HCT116 (cell line): ENCODE results near the gene MAML2. TPM values are rescaled to one million over a fixed set of nuclear protein-coding genes. Genes with fewer than 3 reads are reported as not detected.

Source experiments
- ATAC-seq: fragments of 200-7000 bp; cut with Tn5 transposase; 2 replicates; pipeline ENCODE4 v1.9.1; 2020; ENCODE audit warnings: mild to moderate bottlenecking, moderate library complexity
- BruUV-seq: library from RNA; stranded (reverse); fragments of 400-500 nt; replicated peaks from 2 replicates; lab custom pipeline; 2021; lab: Mats Ljungman, UMichigan
- CTCF ChIA-PET: fragments of 300-600 bp; sonication (Branson Sonifier 250); formaldehyde crosslinking; loops from one replicate; lab custom pipeline; 2021; ENCODE audit warnings: antibody characterized with exemption; lab: Charles Lee
- POLR2A ChIA-PET: fragments of 300-600, 350-600 bp; sonication (Branson Sonifier 250); formaldehyde crosslinking; loops from one replicate; lab custom pipeline; 2021; ENCODE audit warnings: antibody characterized with exemption; lab: Charles Lee
- RAD21 ChIA-PET, 2 experiments: fragments of 300-600 bp; sonication (Branson Sonifier 250); formaldehyde crosslinking; loops; one replicate each; lab custom pipeline; 2023; ENCODE audit warnings: low total read pairs in 2 of 2; ENCODE audit not compliant: uncharacterized antibody in 2 of 2, unreplicated experiment in 2 of 2, low non-redundant PET in 1 of 2; lab: Charles Lee
- DNase-seq: peaks from one replicate; pipeline ENCODE4 v3.0.0-alpha.2; 2010; ENCODE audit warnings: low read depth, low spot score
- H2AFZ ChIP-seq: fragments of 200-600 bp; shearing (Covaris generic), sonication (generic); 2 replicates; pipeline ENCODE4 v1.6.1; 2017; ENCODE audit warnings: low read depth, mixed run types, mixed read lengths, antibody characterized with exemption, low read length; ENCODE audit not compliant: poor library complexity, severe bottlenecking
- H3K27ac ChIP-seq: 2 replicates; pipeline ENCODE4 v1.5.1; 2012; ENCODE audit warnings: low read depth, low read length
- H3K27me3 ChIP-seq: fragments of 200-600 bp; sonication (generic); 2 replicates; pipeline ENCODE4 v1.6.1; 2016; ENCODE audit warnings: mixed run types, low read length, mixed read lengths; ENCODE audit not compliant: insufficient read depth
- H3K36me3 ChIP-seq, 2 experiments: fragments of 200-500 bp in 1 of 2; fragments of 200-600 bp in 1 of 2; sonication (Bioruptor generic) in 1 of 2; sonication (generic) in 1 of 2; 2 replicates each; pipeline versions ENCODE4 v1.5.1 to v1.6.1; 2014 to 2016; ENCODE audit warnings: low read length in 2 of 2, inconsistent platforms in 1 of 2, mixed read lengths in 1 of 2, mixed run types in 1 of 2; ENCODE audit not compliant: insufficient read depth in 2 of 2, control insufficient read depth in 1 of 2
- H3K4me1 ChIP-seq, 2 experiments: fragments of 200-600 bp in 1 of 2; sonication (generic) in 1 of 2; 2 replicates each; pipeline versions ENCODE4 v1.5.1 to v1.6.1; 2012 to 2017; ENCODE audit warnings: low read length in 2 of 2, inconsistent platforms in 1 of 2, mild to moderate bottlenecking in 1 of 2, mixed read lengths in 1 of 2, mixed run types in 1 of 2, moderate library complexity in 1 of 2; ENCODE audit not compliant: insufficient read depth in 2 of 2, control insufficient read depth in 1 of 2
- H3K4me2 ChIP-seq: fragments of 200-600 bp; sonication (generic); 2 replicates; pipeline ENCODE4 v1.6.1; 2017; ENCODE audit warnings: mixed run types, low read length, mixed read lengths
- H3K4me3 ChIP-seq, 2 experiments: fragments of 200-600 bp in 1 of 2; sonication (generic) in 1 of 2; replicated peaks in 1 of 2; 2 replicates each; pipeline ENCODE4 v1.5.1; 2011 to 2016; ENCODE audit warnings: low read length in 2 of 2, control low read depth in 1 of 2, low read depth in 1 of 2, mild to moderate bottlenecking in 1 of 2, mixed read lengths in 1 of 2, mixed run types in 1 of 2
- H3K79me2 ChIP-seq: fragments of 200-600 bp; sonication (generic); 2 replicates; pipeline ENCODE4 v1.6.1; 2017; ENCODE audit warnings: mild to moderate bottlenecking, mixed run types, low read length, moderate library complexity, mixed read lengths; ENCODE audit not compliant: insufficient read depth
- H3K9ac ChIP-seq: fragments of 200-600 bp; sonication (generic); 2 replicates; pipeline ENCODE4 v1.6.1; 2016; ENCODE audit warnings: low read length, mixed read lengths
- H3K9me2 ChIP-seq: fragments of 200-600 bp; sonication (generic), shearing (Covaris generic); 2 replicates; pipeline ENCODE4 v1.6.1; 2017; ENCODE audit warnings: mixed run types, mild to moderate bottlenecking, moderate library complexity; ENCODE audit not compliant: insufficient read depth
- H3K9me3 ChIP-seq, 2 experiments: fragments of 200-500 bp in 1 of 2; fragments of 200-600 bp in 1 of 2; sonication (Bioruptor generic) in 1 of 2; sonication (generic) in 1 of 2; 2 replicates each; pipeline ENCODE4 v1.6.1; 2014 to 2017; ENCODE audit warnings: low read length in 2 of 2, mixed read lengths in 2 of 2, inconsistent platforms in 1 of 2, low read depth in 1 of 2, mild to moderate bottlenecking in 1 of 2, mixed run types in 1 of 2, moderate library complexity in 1 of 2; ENCODE audit not compliant: control insufficient read depth in 1 of 2, insufficient read depth in 1 of 2
- H4K20me1 ChIP-seq: fragments of 200-600 bp; sonication (generic), shearing (Covaris generic); 2 replicates; pipeline ENCODE4 v1.6.1; 2017; ENCODE audit warnings: mixed run types, mild to moderate bottlenecking, moderate library complexity; ENCODE audit not compliant: insufficient read depth
- EGR1 ChIP-seq: IDR thresholded peaks from 2 replicates; pipeline ENCODE4 v1.6.1; 2012; ENCODE audit warnings: low read depth
- ELF1 ChIP-seq: IDR thresholded peaks from 2 replicates; pipeline ENCODE4 v1.6.1; 2012; ENCODE audit warnings: low read depth, borderline replicate concordance
- EZH2 ChIP-seq: fragments of 200-600 bp; sonication (generic); IDR thresholded peaks from 2 replicates; pipeline ENCODE4 v1.6.1; 2017; ENCODE audit warnings: antibody characterized with exemption, mixed run types
- FOSL1 ChIP-seq: IDR thresholded peaks from 2 replicates; pipeline ENCODE4 v1.6.1; 2012; ENCODE audit warnings: low read depth
- JUND ChIP-seq: IDR thresholded peaks from 2 replicates; pipeline ENCODE4 v1.6.1; 2012
- POLR2A ChIP-seq: IDR thresholded peaks from 2 replicates; pipeline ENCODE4 v1.7.0; 2011; ENCODE audit warnings: borderline replicate concordance; ENCODE audit not compliant: insufficient read depth, insufficient read length; ENCODE audit errors: extremely low read depth
- POLR2AphosphoS5 ChIP-seq: IDR thresholded peaks from 2 replicates; pipeline ENCODE4 v1.6.1; 2011; ENCODE audit warnings: mild to moderate bottlenecking, low read depth, low read length, moderate library complexity
- RAD21 ChIP-seq: IDR thresholded peaks from 2 replicates; pipeline ENCODE4 v1.6.1; 2012; ENCODE audit warnings: low read depth, mild to moderate bottlenecking
- SIN3A ChIP-seq: IDR thresholded peaks from 2 replicates; pipeline ENCODE4 v1.6.1; 2012; ENCODE audit warnings: low read depth
- SP1 ChIP-seq: IDR thresholded peaks from 2 replicates; pipeline ENCODE4 v1.6.1; 2012; ENCODE audit warnings: low read depth
- SRF ChIP-seq: IDR thresholded peaks from 2 replicates; pipeline ENCODE4 v1.6.1; 2012; ENCODE audit warnings: low read depth
- TCF7L2 ChIP-seq: IDR thresholded peaks from 2 replicates; pipeline ENCODE4 v1.7.0; 2011; ENCODE audit warnings: borderline replicate concordance, inconsistent platforms; ENCODE audit not compliant: insufficient read depth, insufficient read length; ENCODE audit errors: extremely low read depth
- ZFX ChIP-seq: fragments of 450-650 bp; IDR thresholded peaks from 2 replicates; pipeline ENCODE4 v1.6.1; 2017
- ZNF274 ChIP-seq: fragments of 200-500 bp; sonication (Bioruptor generic); IDR thresholded peaks from 2 replicates; pipeline ENCODE4 v1.6.1; 2014; ENCODE audit warnings: mild to moderate bottlenecking, low read depth, low read length, inconsistent platforms
- intact Hi-C: fragments of 100-400 bp; cut with micrococcal nuclease; formaldehyde crosslinking; loops from 2 replicates; pipeline ENCODE4 v1.10.0; 2022
- total RNA-seq: library from RNA; stranded (reverse); gene quantifications from one replicate; pipeline ENCODE4 v1.2.1, GENCODE V29; 2021; ENCODE audit not compliant: unreplicated experiment
- TF ChIP-seq, protein P1 (sequence below): IDR thresholded peaks from 2 replicates; pipeline ENCODE4 v1.6.1; 2011; ENCODE audit warnings: mild to moderate bottlenecking, low read length, moderate library complexity; ENCODE audit not compliant: insufficient replicate concordance; ENCODE audit errors: extremely low read depth
- TF ChIP-seq, protein P2 (sequence below), 3 experiments: fragments of 200-600 bp in 1 of 3; sonication (generic) in 1 of 3; IDR thresholded peaks in 2 of 3; conservative IDR thresholded peaks in 1 of 3; 2 replicates each; pipeline ENCODE4 v1.5.1; 2012 to 2017; ENCODE audit warnings: low read depth in 2 of 3, low read length in 2 of 3, antibody characterized with exemption in 1 of 3, borderline replicate concordance in 1 of 3, control low read depth in 1 of 3, mild to moderate bottlenecking in 1 of 3, mixed read lengths in 1 of 3, mixed run types in 1 of 3, moderate library complexity in 1 of 3; ENCODE audit not compliant: insufficient read depth in 1 of 3
- TF ChIP-seq, protein P3 (sequence below): IDR thresholded peaks from 2 replicates; pipeline ENCODE4 v1.6.1; 2012; ENCODE audit warnings: low read depth
- TF ChIP-seq, protein P4 (sequence below): IDR thresholded peaks from 2 replicates; pipeline ENCODE4 v1.6.1; 2012

MAML2 gene
- total RNA-seq, 1 experiment from 2014 or later: 2.6 TPM

DNA sequence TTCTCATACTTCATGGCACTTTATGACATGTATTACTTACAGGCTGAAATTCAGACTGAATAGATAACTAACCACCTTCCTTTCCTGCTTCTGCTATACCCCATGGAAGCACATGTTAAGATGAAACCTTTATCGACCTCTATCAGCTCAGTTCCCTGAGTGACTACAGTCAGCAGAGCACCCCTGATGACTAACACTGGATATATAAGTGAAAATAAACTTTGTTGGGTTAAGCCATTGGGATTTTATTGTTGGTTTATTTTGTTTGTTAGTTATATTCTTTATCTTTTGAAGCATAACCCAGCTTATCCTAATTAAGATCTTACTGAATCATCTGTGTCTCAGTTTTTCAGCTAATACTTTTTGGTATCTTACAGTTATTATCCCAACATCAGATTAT is 23.0 kb upstream of the MAML2 start:
- DNase-seq (no peak), ATAC-seq (no peak)
- RAD21 ChIA-PET: no interaction called here
- H3K79me2 ChIP-seq: no peaks in the 10 kb centered on the region
- POLR2A ChIA-PET: no interaction called here
- no peaks in the 10 kb centered on the region for H3K4me1 ChIP-seq
- no peaks in the 10 kb centered on the region for H3K9me3 ChIP-seq
- H3K9ac ChIP-seq: no peak overlapping the region
- no peaks in the 10 kb centered on the region for H3K27me3 ChIP-seq
- peaks cover 0 to 3% of the 10 kb centered on the region in 2 experiments; a peak in 1 of 4 replicates for H3K36me3 ChIP-seq
- no peak overlapping the region for H2AFZ ChIP-seq
- CTCF ChIA-PET: interaction anchor here (1.5 kb wide), 1 partner anchor 23 kb away, joined by 4 read pairs; the partner anchor contains the start of gene MAML2
- H3K9me2 ChIP-seq: no peaks in the 10 kb centered on the region
- no peak overlapping the region for H3K27ac ChIP-seq
- no peaks in the 10 kb centered on the region for H4K20me1 ChIP-seq
- no peak overlapping the region for H3K4me3 ChIP-seq
- intact Hi-C loops: no loop called here
- no peak for TF ChIP-seq SIN3A
- no peak for TF ChIP-seq ZNF274
- TF ChIP-seq SRF: no peak
- TF ChIP-seq FOSL1: no peak
- no peak for TF ChIP-seq POLR2AphosphoS5
- TF ChIP-seq, protein P1, sequence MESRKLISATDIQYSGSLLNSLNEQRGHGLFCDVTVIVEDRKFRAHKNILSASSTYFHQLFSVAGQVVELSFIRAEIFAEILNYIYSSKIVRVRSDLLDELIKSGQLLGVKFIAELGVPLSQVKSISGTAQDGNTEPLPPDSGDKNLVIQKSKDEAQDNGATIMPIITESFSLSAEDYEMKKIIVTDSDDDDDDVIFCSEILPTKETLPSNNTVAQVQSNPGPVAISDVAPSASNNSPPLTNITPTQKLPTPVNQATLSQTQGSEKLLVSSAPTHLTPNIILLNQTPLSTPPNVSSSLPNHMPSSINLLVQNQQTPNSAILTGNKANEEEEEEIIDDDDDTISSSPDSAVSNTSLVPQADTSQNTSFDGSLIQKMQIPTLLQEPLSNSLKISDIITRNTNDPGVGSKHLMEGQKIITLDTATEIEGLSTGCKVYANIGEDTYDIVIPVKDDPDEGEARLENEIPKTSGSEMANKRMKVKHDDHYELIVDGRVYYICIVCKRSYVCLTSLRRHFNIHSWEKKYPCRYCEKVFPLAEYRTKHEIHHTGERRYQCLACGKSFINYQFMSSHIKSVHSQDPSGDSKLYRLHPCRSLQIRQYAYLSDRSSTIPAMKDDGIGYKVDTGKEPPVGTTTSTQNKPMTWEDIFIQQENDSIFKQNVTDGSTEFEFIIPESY: no peak
- no peak for TF ChIP-seq POLR2A
- TF ChIP-seq RAD21: no peak
- no peak for TF ChIP-seq TCF7L2
- TF ChIP-seq ZFX: no peak
- TF ChIP-seq, protein P2, sequence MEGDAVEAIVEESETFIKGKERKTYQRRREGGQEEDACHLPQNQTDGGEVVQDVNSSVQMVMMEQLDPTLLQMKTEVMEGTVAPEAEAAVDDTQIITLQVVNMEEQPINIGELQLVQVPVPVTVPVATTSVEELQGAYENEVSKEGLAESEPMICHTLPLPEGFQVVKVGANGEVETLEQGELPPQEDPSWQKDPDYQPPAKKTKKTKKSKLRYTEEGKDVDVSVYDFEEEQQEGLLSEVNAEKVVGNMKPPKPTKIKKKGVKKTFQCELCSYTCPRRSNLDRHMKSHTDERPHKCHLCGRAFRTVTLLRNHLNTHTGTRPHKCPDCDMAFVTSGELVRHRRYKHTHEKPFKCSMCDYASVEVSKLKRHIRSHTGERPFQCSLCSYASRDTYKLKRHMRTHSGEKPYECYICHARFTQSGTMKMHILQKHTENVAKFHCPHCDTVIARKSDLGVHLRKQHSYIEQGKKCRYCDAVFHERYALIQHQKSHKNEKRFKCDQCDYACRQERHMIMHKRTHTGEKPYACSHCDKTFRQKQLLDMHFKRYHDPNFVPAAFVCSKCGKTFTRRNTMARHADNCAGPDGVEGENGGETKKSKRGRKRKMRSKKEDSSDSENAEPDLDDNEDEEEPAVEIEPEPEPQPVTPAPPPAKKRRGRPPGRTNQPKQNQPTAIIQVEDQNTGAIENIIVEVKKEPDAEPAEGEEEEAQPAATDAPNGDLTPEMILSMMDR (IDR thresholded peaks at IDR 0.05 in 2 of 3, conservative IDR thresholded peaks at IDR 0.05 in 1 of 3; ENCODE audit: borderline replicate concordance in 1 of 3, insufficient read depth in 1 of 3, low read depth in 2 of 3, low read length in 2 of 3): no peak
- no peak for TF ChIP-seq JUND
- TF ChIP-seq, protein P3, sequence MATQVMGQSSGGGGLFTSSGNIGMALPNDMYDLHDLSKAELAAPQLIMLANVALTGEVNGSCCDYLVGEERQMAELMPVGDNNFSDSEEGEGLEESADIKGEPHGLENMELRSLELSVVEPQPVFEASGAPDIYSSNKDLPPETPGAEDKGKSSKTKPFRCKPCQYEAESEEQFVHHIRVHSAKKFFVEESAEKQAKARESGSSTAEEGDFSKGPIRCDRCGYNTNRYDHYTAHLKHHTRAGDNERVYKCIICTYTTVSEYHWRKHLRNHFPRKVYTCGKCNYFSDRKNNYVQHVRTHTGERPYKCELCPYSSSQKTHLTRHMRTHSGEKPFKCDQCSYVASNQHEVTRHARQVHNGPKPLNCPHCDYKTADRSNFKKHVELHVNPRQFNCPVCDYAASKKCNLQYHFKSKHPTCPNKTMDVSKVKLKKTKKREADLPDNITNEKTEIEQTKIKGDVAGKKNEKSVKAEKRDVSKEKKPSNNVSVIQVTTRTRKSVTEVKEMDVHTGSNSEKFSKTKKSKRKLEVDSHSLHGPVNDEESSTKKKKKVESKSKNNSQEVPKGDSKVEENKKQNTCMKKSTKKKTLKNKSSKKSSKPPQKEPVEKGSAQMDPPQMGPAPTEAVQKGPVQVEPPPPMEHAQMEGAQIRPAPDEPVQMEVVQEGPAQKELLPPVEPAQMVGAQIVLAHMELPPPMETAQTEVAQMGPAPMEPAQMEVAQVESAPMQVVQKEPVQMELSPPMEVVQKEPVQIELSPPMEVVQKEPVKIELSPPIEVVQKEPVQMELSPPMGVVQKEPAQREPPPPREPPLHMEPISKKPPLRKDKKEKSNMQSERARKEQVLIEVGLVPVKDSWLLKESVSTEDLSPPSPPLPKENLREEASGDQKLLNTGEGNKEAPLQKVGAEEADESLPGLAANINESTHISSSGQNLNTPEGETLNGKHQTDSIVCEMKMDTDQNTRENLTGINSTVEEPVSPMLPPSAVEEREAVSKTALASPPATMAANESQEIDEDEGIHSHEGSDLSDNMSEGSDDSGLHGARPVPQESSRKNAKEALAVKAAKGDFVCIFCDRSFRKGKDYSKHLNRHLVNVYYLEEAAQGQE: no peak
- TF ChIP-seq, protein P4, sequence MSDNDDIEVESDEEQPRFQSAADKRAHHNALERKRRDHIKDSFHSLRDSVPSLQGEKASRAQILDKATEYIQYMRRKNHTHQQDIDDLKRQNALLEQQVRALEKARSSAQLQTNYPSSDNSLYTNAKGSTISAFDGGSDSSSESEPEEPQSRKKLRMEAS: no peak
- no peak for TF ChIP-seq EGR1
- TF ChIP-seq EZH2: no peak
- TF ChIP-seq SP1: no peak
- no peak for TF ChIP-seq ELF1
- H3K4me2 ChIP-seq: no peak overlapping the region
- BruUV-seq: no TSS peak
